PFSK-1 (cell line): Measurements from ENCODE around the gene WDR82.

Experiments used
- FOXP2 ChIP-seq: optimal IDR thresholded peaks from 2 replicates; pipeline ENCODE3; 2011; ENCODE audit warnings: borderline replicate concordance, control low read depth, inconsistent platforms; ENCODE audit not compliant: insufficient read depth; ENCODE audit errors: extremely low read length, extremely low read depth
- POLR2AphosphoS5 ChIP-seq: IDR thresholded peaks from 2 replicates; pipeline ENCODE4 v1.6.1; 2012; ENCODE audit warnings: low read depth, mild to moderate bottlenecking, control low read depth, low read length, moderate library complexity
- REST ChIP-seq, 2 experiments: IDR thresholded peaks; 2 replicates each; pipeline versions ENCODE4 v1.6.1 to v1.8.0; 2011 to 2012; ENCODE audit warnings: low read depth in 2 of 2, low read length in 2 of 2, control low read depth in 1 of 2, inconsistent platforms in 1 of 2, mild to moderate bottlenecking in 1 of 2, moderate library complexity in 1 of 2; ENCODE audit not compliant: insufficient read depth in 1 of 2
- SIN3A ChIP-seq: IDR thresholded peaks from 2 replicates; pipeline ENCODE4 v1.6.1; 2012; ENCODE audit warnings: mild to moderate bottlenecking, low read length, moderate library complexity, borderline replicate concordance; ENCODE audit not compliant: insufficient read depth
- TAF1 ChIP-seq: IDR thresholded peaks from 2 replicates; pipeline ENCODE4 v1.6.1; 2012; ENCODE audit warnings: low read length, control low read depth, borderline replicate concordance; ENCODE audit not compliant: insufficient read depth

Gene WDR82

GRCh38 chr3:52317208-52318000 lies 39.0 kb upstream of the WDR82 start:
- no peak for TF ChIP-seq FOXP2
- TF ChIP-seq POLR2AphosphoS5 = no peak
- no peak for TF ChIP-seq REST (IDR thresholded peaks at IDR 0.05; ENCODE audit: insufficient read depth in 1 of 2, low read depth in 2 of 2, low read length in 2 of 2)
- TF ChIP-seq SIN3A = no peak
- no peak for TF ChIP-seq TAF1

- TF ChIP-seq POLR2AphosphoS5 (no peak), SIN3A (no peak), TAF1 (no peak), FOXP2 (no peak), REST (IDR thresholded peaks at IDR 0.05; ENCODE audit: insufficient read depth in 1 of 2, low read depth in 2 of 2, low read length in 2 of 2) (no peak)
Measured at GRCh38 chr3:52315977-52316764, 37.7 kb upstream of the WDR82 start, which contains the start of gene DNAH1. DNAH1 (plus strand) TSS chr3:52316319; CDS start chr3:52322443, 6,124 bp downstream.

GRCh38 chr3:52315006-52315405 lies 36.6 kb upstream of the WDR82 start:
- TF ChIP-seq REST (IDR thresholded peaks at IDR 0.05; ENCODE audit: insufficient read depth in 1 of 2, low read depth in 2 of 2, low read length in 2 of 2) (no peak), SIN3A (no peak), TAF1 (no peak), POLR2AphosphoS5 (no peak), FOXP2 (no peak)

GRCh38 chr3:52314489-52314888 lies 36.0 kb upstream of the WDR82 start:
- TF ChIP-seq TAF1 (no peak), REST (IDR thresholded peaks at IDR 0.05; ENCODE audit: insufficient read depth in 1 of 2, low read depth in 2 of 2, low read length in 2 of 2) (no peak)
